Bronchial epithelial cell (primary cell): ENCODE measurements around the gene TMEM41B. TPM values are rescaled to one million over a fixed set of nuclear protein-coding genes. Genes with fewer than 3 reads are reported as not detected.

Source experiments
- DNase-seq: peaks from one replicate; pipeline ENCODE4 v3.0.0-alpha.2; 2010; ENCODE audit warnings: low read depth
- FAIRE-seq: peaks from 2 replicates; lab custom pipeline; 2011; peaks lifted over from hg19 to GRCh38; lab: Jason Lieb, UNC
- H3K27me3 ChIP-seq: 2 replicates; pipeline ENCODE4 v1.5.1; 2011; ENCODE audit warnings: low read length; ENCODE audit not compliant: control insufficient read depth, insufficient read depth
- H3K36me3 ChIP-seq: 2 replicates; pipeline ENCODE4 v1.5.1; 2011; ENCODE audit warnings: low read length; ENCODE audit not compliant: control insufficient read depth, insufficient read depth
- H3K4me3 ChIP-seq: 2 replicates; pipeline ENCODE4 v1.5.1; 2011; ENCODE audit warnings: mild to moderate bottlenecking, low read depth, low read length, control low read depth
- CTCF ChIP-seq: IDR thresholded peaks from 2 replicates; pipeline ENCODE4 v1.5.1; 2011; ENCODE audit warnings: mild to moderate bottlenecking, moderate library complexity, low read length, control low read depth, inconsistent platforms; ENCODE audit not compliant: insufficient read depth, severe bottlenecking
- total RNA-seq: library from RNA; depleted of rRNA; stranded (reverse); fragments of >200 nt; gene quantifications from 2 replicates; pipeline ENCODE4 v1.2.1, GENCODE V29; 2014

Gene TMEM41B
- total RNA-seq, 1 donor from 2014 or later = 49.2 TPM

GRCh38 chr11:9232482-9232881 is 81.9 kb downstream of the TMEM41B start:
- no peak for DNase-seq
- no peak for FAIRE-seq
- H3K4me3 ChIP-seq = no peak overlapping the region
- H3K36me3 ChIP-seq = no peaks in the 10 kb centered on the region
- TF ChIP-seq CTCF = no peak
- no peaks in the 10 kb centered on the region for H3K27me3 ChIP-seq

- Histone ChIP-seq H3K27me3 (no peaks in the 10 kb centered on the region), H3K36me3 (no peaks in the 10 kb centered on the region), H3K4me3 (no peak overlapping the region)
- DNase-seq (no peak), FAIRE-seq (no peak)
- TF ChIP-seq CTCF = no peak
Measured at GRCh38 chr11:9231848-9232177, 82.6 kb downstream of the TMEM41B start.

Other genes starting within 250 kb of the TMEM41B start
- not detected in 2 replicates for gene SCUBE2, start 223.0 kb downstream of the TMEM41B start, total RNA-seq
- gene DENND5A, start 49.2 kb downstream of the TMEM41B start, total RNA-seq = 22.6 and 30.0 TPM in 2 replicates
- 109 and 114 TPM in 2 replicates for gene IPO7, start 70.1 kb upstream of the TMEM41B start, total RNA-seq
- gene ZNF143, start 146.4 kb upstream of the TMEM41B start, total RNA-seq = 54.2 and 63.8 TPM in 2 replicates